GM12891 (cell line): ENCODE data around the gene EFCAB12.

Source experiments
- PAX5 ChIP-seq: IDR thresholded peaks from 2 replicates; pipeline ENCODE4 v1.6.1; 2011; ENCODE audit warnings: low read length, moderate library complexity, mild to moderate bottlenecking; ENCODE audit not compliant: insufficient read depth, severe bottlenecking
- POLR2A ChIP-seq: IDR thresholded peaks from 2 replicates; pipeline ENCODE4 v1.6.1; 2011; ENCODE audit warnings: low read depth, low read length, control low read depth
- POLR2AphosphoS5 ChIP-seq: IDR thresholded peaks from 2 replicates; pipeline ENCODE4 v1.6.1; 2011; ENCODE audit warnings: low read depth, low read length, control low read depth
- POU2F2 ChIP-seq: IDR thresholded peaks from 2 replicates; pipeline ENCODE4 v1.6.1; 2011; ENCODE audit warnings: low read depth, mild to moderate bottlenecking, control low read depth, low read length, moderate library complexity
- SPI1 ChIP-seq: IDR thresholded peaks from 2 replicates; pipeline ENCODE4 v1.6.1; 2011; ENCODE audit warnings: low read depth, low read length, control low read depth
- TAF1 ChIP-seq: IDR thresholded peaks from 2 replicates; pipeline ENCODE4 v1.6.1; 2011; ENCODE audit warnings: low read depth, low read length, control low read depth

- TF ChIP-seq POLR2AphosphoS5 = no peak
- no peak for TF ChIP-seq POLR2A
- no peak for TF ChIP-seq TAF1
- no peak for TF ChIP-seq PAX5
- TF ChIP-seq POU2F2 = no peak
- TF ChIP-seq SPI1 = no peak
Observed at GRCh38 chr3:129415830-129416229, 12.6 kb downstream of the EFCAB12 start.
